IPS DF 4.7 (cell line): ENCODE results near the gene ZNF646.

Source experiments
- DNase-seq: peaks from one replicate; pipeline ENCODE4 v3.0.0-alpha.2; 2013; ENCODE audit warnings: low spot score; ENCODE audit errors: extremely low read depth

ZNF646 gene

DNA sequence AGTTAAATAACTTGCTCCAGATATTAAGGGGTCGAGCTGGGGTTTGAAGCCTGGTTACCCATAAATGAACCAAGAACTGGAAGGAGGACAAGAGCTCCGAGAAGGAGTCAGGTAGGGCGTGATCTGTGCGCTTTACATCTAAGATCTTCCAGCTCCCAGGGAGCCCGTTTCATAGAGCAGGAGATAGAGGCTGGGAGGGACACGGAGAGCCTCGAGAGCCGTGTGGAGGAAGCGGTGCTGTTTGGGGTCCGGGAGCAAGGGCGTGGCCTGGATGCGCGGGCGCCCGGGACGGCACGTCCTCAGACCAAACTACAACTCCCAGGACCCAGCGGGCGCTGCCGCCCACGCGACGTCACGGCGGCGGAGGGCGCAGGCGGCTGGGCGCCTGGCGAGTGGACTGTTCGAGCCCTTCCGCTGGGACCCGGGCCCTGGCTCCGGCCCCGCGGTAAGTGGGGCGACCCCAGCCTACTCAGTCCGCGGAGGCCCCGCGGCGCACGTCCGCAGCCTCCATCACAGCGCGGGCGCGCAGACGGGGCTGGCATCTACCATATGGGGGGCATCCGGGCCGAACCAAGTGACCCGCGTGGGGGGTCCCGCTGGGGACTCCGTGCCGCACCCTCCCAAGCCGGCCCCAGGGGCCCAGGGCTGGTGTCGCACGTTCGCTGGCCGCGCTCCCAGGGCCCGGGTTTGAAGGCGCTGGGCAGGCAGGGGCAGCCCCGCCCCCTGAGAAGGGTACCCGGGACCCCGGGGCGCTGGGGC, 34.0 kb downstream of the ZNF646 start, which contains the start of gene BCKDK:
Gene BCKDK, plus strand, starts transcription at position 352 of the 759 bp plus-strand sequence. CDS start 838 bp downstream, outside the sequence.
- no peak for DNase-seq

DNA sequence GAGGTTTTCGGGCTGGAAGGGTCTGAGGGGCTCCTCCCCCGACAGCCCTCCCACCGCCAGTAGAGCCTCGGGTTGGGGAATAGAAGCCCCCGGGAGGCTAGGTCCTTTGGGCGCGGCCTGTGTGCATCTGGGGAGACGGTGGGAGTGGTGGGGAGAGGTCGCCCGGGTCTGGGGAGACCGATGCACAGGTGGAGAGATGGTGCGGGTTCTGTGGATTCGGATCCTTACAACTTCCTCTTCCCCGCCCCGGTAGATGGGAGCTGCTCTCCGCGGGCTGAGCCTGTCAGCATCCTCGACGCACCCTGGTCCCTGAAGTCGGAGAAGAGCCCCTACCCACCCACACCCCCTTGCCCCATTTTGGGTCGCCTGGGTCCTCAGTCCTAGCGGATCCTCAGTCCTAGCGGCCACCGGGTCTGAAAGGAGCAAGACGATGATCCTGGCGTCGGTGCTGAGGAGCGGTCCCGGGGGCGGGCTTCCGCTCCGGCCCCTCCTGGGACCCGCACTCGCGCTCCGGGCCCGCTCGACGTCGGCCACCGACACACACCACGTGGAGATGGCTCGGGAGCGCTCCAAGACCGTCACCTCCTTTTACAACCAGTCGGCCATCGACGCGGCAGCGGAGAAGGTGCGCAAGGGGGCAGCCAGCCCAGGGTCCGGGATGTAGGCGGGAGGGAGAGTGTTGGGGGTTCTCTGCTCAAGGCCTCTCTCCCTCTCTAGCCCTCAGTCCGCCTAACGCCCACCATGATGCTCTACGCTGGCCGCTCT, 34.8 kb downstream of the ZNF646 start:
- DNase-seq, result no peak

DNA sequence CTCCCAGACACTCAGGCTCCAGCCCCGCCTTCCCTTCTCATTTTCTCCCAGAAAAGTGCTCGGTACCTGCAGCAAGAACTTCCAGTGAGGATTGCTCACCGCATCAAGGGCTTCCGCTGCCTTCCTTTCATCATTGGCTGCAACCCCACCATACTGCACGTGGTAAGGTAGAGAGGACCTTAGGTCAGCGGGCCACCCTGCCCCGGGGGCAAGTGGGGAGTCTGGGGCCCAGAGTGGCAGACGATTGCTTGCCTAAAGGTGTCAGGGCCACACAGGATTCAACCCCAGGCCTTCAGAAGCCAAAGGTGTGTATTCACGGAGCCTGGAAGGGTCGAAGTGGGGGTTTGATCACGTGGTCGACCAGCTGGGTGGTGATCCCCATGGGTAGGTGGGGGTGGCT, 35.4 kb downstream of the ZNF646 start:
- no peak for DNase-seq

DNA sequence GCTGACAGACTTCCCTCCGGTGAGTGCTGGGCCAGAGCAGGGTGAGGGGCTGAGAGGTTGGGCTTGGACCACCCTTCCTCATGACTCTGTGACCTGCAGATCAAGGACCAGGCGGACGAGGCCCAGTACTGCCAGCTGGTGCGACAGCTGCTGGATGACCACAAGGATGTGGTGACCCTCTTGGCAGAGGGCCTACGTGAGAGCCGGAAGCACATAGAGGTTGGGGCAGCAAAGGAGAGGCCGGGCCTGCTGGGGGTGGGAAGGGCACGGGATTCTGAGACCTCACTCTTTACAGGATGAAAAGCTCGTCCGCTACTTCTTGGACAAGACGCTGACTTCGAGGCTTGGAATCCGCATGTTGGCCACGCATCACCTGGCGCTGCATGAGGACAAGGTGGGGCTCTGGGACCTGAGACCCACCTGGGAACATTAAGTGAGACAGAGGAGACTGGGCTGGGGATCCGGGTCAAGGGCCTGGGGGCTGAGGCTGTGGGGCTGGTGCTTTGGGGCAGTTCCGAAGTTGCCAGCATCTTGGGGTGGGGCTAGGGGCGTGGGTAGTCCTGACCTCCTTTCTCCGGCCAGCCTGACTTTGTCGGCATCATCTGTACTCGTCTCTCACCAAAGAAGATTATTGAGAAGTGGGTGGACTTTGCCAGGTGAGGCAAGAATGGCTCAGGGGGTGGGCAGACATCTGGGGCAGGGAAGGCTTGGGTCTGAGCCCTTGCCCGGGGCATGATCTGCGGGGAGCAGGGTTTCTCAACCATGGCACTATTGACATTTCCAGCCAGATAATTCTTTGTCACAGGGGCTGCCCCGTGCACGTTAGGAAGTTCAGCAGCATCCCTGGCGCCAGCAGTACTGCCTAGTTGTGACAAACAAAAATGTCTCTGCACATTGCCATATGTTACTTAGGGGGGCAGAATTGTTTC, 36.1 kb downstream of the ZNF646 start:
- DNase-seq, result no peak

DNA sequence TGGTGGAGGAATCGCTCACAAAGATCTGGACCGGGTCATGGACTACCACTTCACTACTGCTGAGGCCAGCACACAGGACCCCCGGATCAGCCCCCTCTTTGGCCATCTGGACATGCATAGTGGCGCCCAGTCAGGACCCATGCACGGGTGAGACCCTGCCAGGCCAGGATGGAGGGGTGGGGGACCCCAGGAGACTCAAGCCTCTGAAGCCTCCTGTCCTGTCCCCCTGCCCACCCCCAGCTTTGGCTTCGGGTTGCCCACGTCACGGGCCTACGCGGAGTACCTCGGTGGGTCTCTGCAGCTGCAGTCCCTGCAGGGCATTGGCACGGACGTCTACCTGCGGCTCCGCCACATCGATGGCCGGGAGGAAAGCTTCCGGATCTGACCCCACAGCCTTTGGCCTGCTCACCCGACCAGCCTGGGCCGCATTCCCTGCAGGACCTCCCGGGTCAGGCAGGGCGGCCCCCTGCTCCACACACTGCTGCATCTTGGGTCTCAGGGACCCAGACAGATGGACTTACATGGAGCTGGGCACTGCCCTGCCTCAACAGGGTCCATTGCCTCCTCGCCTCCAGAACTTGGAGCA, 37.8 kb downstream of the ZNF646 start:
- no peak for DNase-seq

DNA sequence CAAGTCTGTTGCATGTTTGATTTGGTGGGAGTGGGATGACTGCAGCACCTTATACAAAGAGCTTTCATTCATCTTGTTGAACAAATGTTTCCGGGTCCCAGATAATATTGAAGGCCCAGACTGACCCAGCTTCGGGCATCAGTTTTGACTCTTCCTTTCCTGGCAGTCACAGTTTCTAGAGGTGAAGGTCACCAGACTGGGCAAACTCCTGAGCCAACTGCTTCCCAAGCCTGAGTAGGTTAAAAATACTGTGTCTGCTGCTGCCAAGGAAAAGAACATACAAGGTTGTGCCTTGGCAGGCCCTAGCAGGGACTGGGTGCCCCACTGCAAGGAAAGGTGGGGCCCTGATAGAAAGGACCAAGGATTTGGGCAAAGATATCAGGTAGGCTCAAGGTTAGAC, 38.5 kb downstream of the ZNF646 start:
- no peak for DNase-seq

DNA sequence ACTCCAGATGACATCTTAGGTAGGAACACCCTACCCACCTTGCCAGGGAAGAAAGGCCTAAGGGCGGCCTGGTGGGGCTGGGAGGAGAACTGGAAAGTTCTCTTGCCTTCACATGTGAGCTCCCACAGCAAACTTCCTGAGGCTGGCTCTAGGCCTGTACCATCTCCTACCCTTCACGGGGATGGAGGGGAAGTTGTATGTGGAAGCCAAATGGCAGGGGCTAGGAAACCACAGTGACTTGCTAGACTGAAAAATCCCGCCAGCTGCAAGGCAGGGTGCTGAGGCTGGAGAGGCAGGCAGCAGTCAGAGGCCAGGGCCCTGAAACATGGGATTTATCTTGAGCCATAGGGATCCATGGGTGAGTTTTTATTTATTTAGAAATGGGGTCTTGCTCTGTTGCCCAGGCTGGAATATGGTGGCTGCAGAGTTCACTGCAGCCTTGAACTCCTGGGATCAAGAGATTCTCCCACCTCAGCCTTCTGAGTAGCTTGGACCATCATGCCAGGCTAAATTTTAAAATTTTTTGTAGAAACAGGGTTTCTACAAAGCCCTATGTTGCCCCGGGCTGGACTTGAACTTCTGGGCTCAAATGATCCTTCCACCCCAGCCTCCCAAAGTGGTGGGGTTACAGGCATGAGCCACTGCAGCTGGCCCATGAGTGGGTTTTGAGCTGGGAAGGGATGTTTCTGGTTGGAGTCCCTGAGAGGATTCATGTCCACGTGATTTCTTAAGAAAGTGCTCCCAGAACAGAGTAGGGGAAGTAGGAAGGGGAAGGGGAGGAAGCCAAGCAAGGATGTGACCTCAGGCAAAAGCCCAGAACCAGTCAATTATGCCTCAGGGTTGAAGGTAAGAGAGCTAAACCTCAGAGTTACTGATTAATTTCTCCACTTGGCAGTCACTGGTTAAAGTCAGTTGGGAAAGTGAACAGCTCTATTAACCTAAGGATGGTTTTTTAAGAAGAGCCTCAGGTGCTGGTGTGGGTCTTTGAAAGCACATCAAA, 39.2 kb downstream of the ZNF646 start:
- DNase-seq, result no peak

DNA sequence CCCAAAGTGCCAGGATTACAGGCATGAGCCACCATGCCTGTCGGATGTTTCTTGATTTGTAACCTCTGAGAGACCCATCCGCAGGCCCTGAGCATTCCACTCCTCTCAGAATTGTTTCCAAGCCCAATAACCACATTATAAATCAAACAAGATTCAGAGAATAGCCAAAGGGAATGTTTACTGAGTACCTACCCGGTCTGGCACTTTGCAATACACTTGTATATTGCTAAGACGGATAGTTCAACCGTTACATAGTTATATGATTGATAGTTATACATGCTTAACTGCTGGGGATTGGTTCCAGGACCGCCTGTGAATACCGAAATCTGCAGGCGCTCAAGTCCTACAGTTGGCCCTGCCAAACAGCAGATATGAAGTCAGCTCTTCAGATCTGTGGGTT, 40.2 kb downstream of the ZNF646 start:
- no peak for DNase-seq

DNA sequence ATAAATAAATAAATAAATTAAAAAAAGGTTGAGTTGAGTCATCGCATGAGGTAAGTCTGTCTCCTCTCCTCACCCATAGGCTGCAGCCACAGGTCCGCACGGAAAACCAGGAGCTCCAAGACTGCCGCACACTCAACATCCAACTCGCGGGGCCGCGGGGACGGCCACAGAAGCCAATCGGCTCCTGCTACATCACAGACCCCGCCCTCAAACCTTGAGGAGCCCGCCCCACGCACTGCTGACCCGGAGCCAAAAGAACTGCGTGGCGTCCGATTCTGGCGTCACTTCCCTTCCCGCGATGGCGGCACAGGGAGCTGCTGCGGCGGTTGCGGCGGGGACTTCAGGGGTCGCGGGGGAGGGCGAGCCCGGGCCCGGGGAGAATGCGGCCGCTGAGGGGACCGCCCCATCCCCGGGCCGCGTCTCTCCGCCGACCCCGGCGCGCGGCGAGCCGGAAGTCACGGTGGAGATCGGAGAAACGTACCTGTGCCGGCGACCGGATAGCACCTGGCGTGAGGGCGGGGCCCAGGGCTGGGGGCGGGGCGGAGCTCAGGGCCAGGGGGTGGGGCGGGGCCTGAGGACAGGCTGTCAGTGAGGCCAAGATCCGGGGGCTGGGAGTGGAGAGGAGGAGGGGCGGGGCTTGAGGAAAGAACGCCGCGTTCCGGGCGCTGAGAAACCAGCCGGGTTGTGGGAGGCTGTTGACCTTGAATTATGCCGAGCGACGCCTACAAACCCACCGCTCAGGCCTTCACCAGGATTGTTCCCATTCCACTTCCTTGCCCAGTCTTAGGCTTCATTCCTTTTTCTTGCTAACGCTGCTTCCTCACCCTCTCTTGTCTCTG, 43.4 kb downstream of the ZNF646 start, which contains the start of gene KAT8:
Gene KAT8, plus strand, starts transcription at position 281 of the 839 bp plus-strand sequence. Its CDS starts 18 bp downstream, at position 299.
- no peak for DNase-seq

DNA sequence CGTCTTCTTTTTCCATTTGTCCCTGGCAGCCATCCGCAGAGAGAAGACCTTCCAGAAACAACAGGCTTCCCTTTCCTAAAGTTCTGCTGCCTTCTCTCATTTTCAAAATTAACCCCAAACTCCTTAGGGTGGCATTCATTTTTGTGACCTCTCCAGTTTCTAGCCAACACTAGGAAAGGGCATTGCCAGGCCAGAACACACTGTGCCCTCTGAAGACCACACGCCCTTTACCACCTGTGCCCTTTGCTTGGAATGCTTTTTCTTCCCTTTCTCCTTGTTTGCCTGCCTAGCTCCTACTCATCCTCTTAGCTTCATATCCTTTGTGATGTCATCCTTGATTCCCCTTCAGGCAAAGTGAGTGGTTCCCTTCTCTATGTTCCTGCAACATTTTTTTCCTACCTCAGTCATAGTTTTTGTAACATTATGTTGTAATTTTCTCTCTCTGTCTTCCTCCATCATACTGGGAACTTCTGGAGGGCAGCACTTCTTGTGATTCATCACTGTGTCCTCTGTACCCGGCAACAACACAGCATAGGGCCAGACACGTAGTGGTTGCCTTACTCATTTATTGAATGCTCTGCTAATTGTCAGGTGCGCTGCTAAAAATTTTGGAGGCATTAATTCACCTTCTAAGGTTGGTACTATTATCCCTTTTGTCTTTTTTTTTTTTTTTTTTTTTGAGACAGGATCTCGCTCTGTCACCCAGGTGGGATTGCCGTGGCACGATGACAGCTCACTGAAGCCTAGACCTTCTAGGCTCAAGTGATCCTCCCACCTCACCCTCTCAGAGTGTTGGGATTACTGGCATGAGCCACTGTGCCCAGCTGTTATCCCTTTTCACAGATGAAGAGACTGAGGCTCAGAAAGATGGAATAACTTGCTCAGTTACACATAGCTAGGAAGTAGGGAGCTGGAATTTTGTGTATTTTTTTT, 44.3 kb downstream of the ZNF646 start:
- DNase-seq, result no peak

DNA sequence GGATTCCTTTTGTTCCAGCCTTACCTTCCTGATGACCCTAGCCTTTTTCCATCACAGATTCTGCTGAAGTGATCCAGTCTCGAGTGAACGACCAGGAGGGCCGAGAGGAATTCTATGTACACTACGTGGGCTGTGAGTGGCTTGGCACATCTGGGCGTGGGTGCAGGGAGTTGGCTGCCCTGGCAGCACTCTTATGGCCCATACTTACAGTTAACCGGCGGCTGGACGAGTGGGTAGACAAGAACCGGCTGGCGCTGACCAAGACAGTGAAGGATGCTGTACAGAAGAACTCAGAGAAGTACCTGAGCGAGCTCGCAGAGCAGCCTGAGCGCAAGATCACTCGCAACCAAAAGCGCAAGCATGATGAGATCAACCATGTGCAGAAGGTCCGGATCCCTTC, 45.9 kb downstream of the ZNF646 start:
- no peak for DNase-seq

DNA sequence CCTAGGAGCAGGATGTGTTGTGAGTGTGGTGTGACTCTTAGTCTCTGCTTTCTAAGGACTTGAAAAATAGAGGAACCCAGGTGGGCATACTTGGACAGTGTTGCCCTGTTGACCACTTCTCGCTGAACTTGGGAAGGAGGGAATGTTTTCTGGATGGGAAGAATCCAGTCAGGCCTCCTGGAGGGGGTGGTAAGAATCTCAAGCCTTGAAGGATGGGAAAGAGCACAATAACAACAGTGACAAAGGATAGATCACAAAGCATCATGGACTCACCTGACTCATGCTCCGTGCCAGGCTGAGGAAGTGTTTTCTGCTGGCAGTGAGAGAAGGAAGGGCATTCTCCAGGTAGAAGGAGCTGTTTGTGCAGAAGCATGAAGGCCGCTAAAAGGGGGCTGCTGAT, 51.6 kb downstream of the ZNF646 start:
- DNase-seq, result no peak

DNA sequence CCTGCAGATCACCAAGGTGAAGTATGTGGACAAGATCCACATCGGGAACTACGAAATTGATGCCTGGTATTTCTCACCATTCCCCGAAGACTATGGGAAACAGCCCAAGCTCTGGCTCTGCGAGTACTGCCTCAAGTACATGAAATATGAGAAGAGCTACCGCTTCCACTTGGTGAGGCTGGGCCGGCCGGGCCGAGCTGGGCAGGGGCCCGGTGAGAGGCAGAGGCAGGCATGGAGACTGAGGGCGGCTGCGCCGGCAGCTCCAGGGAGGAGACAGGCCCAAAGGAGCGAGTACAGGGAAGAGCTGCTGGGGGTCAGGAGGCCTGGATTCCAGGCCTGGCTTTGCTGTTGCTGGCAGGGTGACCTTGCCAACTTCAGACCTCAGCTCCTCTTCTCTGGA, 53.0 kb downstream of the ZNF646 start:
- DNase-seq, result no peak

DNA sequence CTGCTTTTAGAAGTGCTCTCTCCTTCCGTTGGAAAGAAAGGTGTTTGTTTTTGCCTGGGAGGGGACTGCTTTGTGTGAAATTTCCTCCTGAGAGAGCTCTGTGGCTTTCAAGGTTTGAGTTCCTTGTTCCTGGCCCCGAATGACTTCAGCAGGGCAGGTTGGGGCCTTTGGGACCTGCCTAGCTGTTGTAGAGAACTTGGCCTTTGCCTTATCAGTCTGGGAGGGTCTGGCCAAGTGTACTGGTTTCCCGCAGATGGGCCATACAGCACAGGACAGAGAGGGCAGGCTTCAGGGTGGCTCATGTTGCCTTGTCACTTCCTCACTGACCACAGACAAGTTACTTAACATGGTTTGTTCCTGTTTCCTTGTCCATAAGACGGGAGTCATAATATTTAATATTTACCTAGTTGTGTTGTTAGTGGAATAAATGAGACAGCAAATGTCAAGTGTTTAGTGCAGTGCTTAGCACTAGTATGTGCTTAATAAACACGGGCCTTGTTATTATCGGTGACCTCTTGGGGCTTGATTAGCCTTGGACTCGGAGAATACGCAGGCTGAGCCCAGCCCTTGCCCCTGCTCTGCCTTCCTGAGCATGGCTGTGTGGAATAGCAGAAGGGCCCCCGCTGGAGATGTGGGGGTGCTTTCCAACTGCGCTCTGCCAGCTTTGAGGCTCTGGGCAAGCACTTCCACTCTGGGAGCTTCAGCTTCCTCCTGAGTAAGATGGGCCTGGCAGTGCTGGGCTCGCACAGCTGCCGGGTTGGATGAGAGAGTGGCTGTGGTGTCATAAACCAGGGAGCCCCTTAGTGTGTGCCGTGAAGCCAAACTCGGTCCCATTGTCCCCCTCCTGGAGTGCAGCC, 54.7 kb downstream of the ZNF646 start:
- DNase-seq, result no peak

DNA sequence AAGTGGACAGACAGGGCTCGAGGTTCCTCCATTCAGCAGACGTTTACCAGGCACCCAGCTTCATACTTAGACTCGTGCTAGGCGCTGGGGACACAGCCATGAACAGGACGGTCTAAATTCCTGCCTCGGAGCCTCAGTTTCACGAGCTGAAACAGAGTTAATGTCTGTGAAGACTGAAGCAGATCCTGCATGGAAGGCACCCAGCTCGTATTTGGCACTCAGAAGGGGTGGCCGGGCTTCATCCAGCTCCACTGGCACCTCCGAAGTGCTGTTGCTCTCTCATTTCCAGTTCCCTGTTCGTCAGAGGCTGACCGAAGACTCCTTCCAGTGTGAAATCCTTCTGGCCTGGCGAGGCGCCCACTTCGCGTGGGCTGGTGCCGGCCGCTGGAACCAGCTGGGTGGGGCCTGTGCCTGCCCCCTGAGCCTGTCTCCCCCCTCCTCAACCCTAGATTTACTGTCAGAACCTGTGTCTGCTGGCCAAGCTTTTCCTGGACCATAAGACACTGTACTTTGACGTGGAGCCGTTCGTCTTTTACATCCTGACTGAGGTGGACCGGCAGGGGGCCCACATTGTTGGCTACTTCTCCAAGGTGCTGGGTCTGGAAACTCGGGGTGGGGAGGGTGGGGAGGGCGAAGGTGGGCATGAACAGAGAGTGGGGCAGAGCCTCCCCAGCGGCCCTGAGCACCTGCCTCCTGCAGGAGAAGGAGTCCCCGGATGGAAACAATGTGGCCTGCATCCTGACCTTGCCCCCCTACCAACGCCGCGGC, 55.5 kb downstream of the ZNF646 start:
- no peak for DNase-seq

DNA sequence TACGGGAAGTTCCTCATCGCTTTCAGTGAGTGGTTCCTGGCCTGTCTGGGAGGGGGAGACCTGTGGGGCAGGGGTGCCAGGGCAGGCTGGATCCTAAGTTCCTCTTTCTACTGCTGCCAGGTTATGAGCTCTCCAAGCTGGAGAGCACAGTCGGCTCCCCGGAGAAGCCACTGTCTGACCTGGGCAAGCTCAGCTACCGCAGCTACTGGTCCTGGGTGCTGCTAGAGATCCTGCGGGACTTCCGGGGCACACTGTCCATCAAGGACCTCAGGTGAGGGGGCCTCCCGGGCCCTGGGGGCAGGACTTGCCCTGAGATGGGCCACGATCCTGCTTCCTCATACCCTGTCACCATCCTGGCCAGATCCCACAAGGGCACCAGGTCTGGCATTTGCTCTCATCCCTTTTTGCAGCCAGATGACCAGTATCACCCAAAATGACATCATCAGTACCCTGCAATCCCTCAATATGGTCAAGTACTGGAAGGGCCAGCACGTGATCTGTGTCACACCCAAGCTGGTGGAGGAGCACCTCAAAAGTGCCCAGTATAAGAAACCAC, 56.2 kb downstream of the ZNF646 start:
- no peak for DNase-seq
